Bronchial epithelial cell (primary cell): Measurements from ENCODE around the gene WDR38. TPM values are rescaled to one million over a fixed set of nuclear protein-coding genes. Genes with fewer than 3 reads are reported as not detected.
A peak's percentile ranks its signal among the peaks of the same experiment; 100 is the strongest.
"Not testable (repeated sequence)": the region's sequence is repeated elsewhere in the genome, so short reads cannot be mapped to it uniquely, and the experiment has no call there.

Experiments
- DNase-seq: peaks from one replicate; pipeline ENCODE4 v3.0.0-alpha.2; 2010; ENCODE audit warnings: low read depth
- FAIRE-seq: peaks from 2 replicates; lab custom pipeline; 2011; peaks lifted over from hg19 to GRCh38; lab: Jason Lieb, UNC
- H3K27me3 ChIP-seq: 2 replicates; pipeline ENCODE4 v1.5.1; 2011; ENCODE audit warnings: low read length; ENCODE audit not compliant: control insufficient read depth, insufficient read depth
- H3K36me3 ChIP-seq: 2 replicates; pipeline ENCODE4 v1.5.1; 2011; ENCODE audit warnings: low read length; ENCODE audit not compliant: control insufficient read depth, insufficient read depth
- H3K4me3 ChIP-seq: 2 replicates; pipeline ENCODE4 v1.5.1; 2011; ENCODE audit warnings: mild to moderate bottlenecking, low read depth, low read length, control low read depth
- total RNA-seq: library from RNA; depleted of rRNA; stranded (reverse); fragments of >200 nt; gene quantifications from 2 replicates; pipeline ENCODE4 v1.2.1, GENCODE V29; 2014
- TF ChIP-seq, protein P1 (sequence below): IDR thresholded peaks from 2 replicates; pipeline ENCODE4 v1.5.1; 2011; ENCODE audit warnings: mild to moderate bottlenecking, moderate library complexity, low read length, control low read depth, inconsistent platforms; ENCODE audit not compliant: insufficient read depth, severe bottlenecking

The WDR38 gene
- total RNA-seq, 1 donor from 2014 or later = not detected

DNA sequence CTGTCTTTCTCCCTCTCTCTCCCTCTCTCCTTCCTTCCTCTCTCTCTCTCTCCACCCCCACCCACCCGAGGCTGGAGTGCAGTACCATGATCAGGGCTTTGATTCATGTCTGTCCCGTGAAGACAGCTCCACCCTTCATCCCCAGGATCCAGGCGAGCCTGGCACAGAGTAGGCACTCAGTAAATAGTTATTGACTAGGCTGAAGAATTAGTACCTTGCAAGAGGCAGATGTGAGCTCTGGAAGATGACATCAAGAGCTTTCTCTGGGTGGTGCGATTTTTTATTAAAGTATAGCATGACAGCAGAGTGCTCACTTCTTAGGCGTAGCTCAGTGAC is 24.0 kb upstream of the WDR38 start:
- DNase-seq = no peak
- FAIRE-seq = no peak
- H3K4me3 ChIP-seq = no peak overlapping the region
- no peaks in the 10 kb centered on the region for H3K36me3 ChIP-seq
- H3K27me3 ChIP-seq = no peaks in the 10 kb centered on the region
- TF ChIP-seq, protein P1, sequence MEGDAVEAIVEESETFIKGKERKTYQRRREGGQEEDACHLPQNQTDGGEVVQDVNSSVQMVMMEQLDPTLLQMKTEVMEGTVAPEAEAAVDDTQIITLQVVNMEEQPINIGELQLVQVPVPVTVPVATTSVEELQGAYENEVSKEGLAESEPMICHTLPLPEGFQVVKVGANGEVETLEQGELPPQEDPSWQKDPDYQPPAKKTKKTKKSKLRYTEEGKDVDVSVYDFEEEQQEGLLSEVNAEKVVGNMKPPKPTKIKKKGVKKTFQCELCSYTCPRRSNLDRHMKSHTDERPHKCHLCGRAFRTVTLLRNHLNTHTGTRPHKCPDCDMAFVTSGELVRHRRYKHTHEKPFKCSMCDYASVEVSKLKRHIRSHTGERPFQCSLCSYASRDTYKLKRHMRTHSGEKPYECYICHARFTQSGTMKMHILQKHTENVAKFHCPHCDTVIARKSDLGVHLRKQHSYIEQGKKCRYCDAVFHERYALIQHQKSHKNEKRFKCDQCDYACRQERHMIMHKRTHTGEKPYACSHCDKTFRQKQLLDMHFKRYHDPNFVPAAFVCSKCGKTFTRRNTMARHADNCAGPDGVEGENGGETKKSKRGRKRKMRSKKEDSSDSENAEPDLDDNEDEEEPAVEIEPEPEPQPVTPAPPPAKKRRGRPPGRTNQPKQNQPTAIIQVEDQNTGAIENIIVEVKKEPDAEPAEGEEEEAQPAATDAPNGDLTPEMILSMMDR = no peak

GRCh38 chr9:124830593-124830992 is 22.7 kb upstream of the WDR38 start:
- FAIRE-seq (no peak), DNase-seq (no peak)
- H3K27me3 ChIP-seq = no peaks in the 10 kb centered on the region
- H3K36me3 ChIP-seq = no peaks in the 10 kb centered on the region
- no peak overlapping the region for H3K4me3 ChIP-seq
- TF ChIP-seq, protein P1 = no peak

- Histone ChIP-seq H3K4me3 (no peak overlapping the region), H3K27me3 (no peaks in the 10 kb centered on the region), H3K36me3 (no peaks in the 10 kb centered on the region)
- FAIRE-seq (no peak), DNase-seq (no peak)
- TF ChIP-seq, protein P1 = no peak
These were observed 21.5 kb upstream of the WDR38 start for GRCh38 chr9:124831642-124832364.

DNA sequence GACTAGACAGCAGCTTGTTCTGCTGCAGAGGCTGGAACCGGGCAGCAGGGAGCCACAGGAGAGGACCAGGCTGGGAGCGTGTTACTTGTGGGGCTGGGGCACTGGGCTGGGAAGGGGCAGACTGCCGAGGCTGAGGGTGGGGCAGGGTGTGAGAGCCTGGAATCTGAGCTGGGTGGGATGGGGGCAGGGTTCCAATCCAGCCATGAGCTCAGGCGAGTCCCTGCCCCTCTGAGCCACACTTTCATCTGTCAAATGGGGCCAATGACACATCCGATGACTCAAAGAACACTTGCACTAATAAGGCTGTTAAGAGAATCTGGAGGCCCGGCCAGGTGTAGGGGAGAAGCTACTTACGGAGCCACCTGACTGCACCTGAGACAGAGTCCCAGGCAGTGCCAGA is 18.7 kb upstream of the WDR38 start:
- Histone ChIP-seq H3K27me3 (no peaks in the 10 kb centered on the region), H3K36me3 (no peaks in the 10 kb centered on the region), H3K4me3 (no peak overlapping the region)
- DNase-seq (peak; percentile 96), FAIRE-seq (no peak)
- TF ChIP-seq, protein P1 = no peak

- H3K4me3 ChIP-seq = no peak overlapping the region
- TF ChIP-seq, protein P1 = no peak
- H3K36me3 ChIP-seq = no peaks in the 10 kb centered on the region
- no peak for FAIRE-seq
- DNase-seq = peak; percentile 53
- no peaks in the 10 kb centered on the region for H3K27me3 ChIP-seq
These were observed 18.2 kb upstream of the WDR38 start for GRCh38 chr9:124835026-124835557.

DNA sequence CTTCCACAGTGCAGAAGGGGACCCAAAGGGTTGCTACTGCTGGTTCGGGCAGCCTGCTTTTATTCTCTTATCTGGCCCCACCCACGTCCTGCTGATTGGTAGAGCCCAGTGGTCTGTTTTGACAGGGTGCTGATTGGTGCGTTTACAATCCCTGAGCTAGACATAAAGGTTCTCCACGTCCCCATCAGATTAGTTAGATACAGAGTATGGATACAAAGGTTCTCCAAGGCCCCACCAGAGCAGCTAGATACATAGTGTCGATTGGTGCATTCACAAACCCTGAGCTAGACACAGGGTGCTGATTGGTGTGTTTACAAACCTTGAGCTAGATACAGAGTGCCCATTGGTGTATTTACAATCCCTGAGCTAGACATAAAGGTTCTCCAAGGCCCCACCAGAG is 15.1 kb upstream of the WDR38 start:
- H3K27me3 ChIP-seq, H3K36me3 ChIP-seq, H3K4me3 ChIP-seq, DNase-seq, FAIRE-seq: not testable (repeated sequence)

DNA sequence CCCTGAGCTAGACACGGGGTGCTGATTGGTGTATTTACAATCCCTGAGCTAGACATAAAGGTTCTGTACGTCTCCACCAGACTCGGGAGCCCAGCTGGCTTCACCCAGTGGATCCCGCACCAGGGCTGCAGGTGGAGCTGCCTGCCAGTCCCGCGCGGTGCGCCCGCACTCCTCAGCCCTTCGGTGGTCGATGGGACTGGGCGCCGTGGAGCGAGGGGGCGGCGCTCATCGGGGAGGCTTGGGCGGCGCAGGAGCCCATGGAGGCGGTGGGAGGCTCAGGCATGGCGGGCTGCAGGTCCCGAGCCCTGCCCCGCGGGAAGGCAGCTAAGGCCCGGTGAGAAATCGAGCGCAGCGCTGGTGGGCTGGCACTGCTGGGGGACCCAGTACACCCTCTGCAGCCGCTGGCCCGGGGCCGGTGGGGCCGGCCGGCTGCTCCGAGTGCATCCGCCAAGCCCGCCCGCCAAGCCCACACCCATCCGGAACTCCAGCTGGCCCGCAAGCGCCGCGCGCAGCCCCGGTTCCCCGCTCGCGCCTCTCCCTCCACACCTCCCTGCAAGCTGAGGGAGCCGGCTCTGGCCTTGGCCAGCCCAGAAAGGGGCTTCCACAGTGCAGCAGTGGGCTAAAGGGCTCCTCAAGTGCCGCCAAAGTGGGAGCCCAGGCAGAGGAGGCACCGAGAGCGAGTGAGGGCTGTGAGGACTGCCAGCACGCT is 14.5 kb upstream of the WDR38 start:
- H3K27me3 ChIP-seq, FAIRE-seq, H3K36me3 ChIP-seq, DNase-seq, H3K4me3 ChIP-seq: not testable (repeated sequence)
